Cardiac fibroblast (primary cell): ENCODE measurements around the gene METTL26.

Source experiments
- DNase-seq, 2 donors: peaks; one replicate each; pipeline versions ENCODE4 v3.0.0 to v3.0.0-alpha.2; 2010; ENCODE audit warnings: low read depth in 2 of 2
- H3K4me3 ChIP-seq, 2 donors: replicated peaks in 1 of 2; 1 replicate in 1 of 2; 2 replicates in 1 of 2; pipeline ENCODE4 v1.5.1; 2011; ENCODE audit warnings: low read depth in 2 of 2, low read length in 2 of 2, mild to moderate bottlenecking in 2 of 2, moderate library complexity in 1 of 2
- CTCF ChIP-seq: IDR thresholded peaks from one replicate; pipeline ENCODE4 v1.5.1; 2011; ENCODE audit warnings: low read depth, mild to moderate bottlenecking, low read length, inconsistent platforms

METTL26 gene

GRCh38 chr16:626787-627453 lies 9.2 kb downstream of the METTL26 start:
- H3K4me3 ChIP-seq = no peak overlapping the region
- no peak for TF ChIP-seq CTCF
- peak; percentile 95 to 97 for DNase-seq

GRCh38 chr16:625977-626765 lies 9.9 kb downstream of the METTL26 start:
- H3K4me3 ChIP-seq = no peak overlapping the region
- no peak for TF ChIP-seq CTCF
- no peak for DNase-seq

- no peak overlapping the region for H3K4me3 ChIP-seq
- TF ChIP-seq CTCF = no peak
- no peak for DNase-seq
Measured at GRCh38 chr16:625117-625976, 10.8 kb downstream of the METTL26 start.

- no peak for TF ChIP-seq CTCF
- DNase-seq = no peak
- no peak overlapping the region for H3K4me3 ChIP-seq
Measured at GRCh38 chr16:624526-625070, 11.5 kb downstream of the METTL26 start.

- H3K4me3 ChIP-seq = no peak overlapping the region
- TF ChIP-seq CTCF = no peak
- no peak for DNase-seq
Measured at GRCh38 chr16:622920-623280, 13.2 kb downstream of the METTL26 start.

- no peak overlapping the region for H3K4me3 ChIP-seq
- no peak for TF ChIP-seq CTCF
- DNase-seq = no peak
Measured at GRCh38 chr16:621526-622105, 14.5 kb downstream of the METTL26 start.
